ENCODE data around the gene ASB14. TPM values are rescaled to one million over a fixed set of nuclear protein-coding genes. Genes with fewer than 3 reads are reported as not detected.

ASB14 gene
- total and polyA plus RNA-seq, 3 donors from 2014 or later, result 0.06 to 1.2 TPM; not detected in 1

DNA sequence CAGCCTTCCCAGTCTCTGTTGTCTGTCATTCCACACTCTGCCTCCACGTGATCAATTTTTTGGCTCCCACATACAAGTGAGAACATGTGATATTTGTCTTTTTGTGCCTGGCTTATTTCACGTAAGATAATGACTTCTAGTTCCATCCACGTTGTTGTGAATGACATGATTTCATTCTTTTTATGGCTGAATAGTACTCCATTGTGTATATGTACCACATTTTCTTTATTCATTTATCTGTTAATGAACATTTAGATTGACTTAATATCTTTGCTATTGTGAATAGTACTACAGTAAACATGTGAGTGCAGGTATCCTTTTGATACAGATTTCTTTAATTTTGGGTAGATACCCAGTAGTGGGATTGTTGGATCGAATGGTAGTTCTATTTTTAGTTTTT lies 31.4 kb downstream of the ASB14 start:
- no peaks in the 10 kb centered on the region for H3K27me3 ChIP-seq
- TF ChIP-seq, protein P1, sequence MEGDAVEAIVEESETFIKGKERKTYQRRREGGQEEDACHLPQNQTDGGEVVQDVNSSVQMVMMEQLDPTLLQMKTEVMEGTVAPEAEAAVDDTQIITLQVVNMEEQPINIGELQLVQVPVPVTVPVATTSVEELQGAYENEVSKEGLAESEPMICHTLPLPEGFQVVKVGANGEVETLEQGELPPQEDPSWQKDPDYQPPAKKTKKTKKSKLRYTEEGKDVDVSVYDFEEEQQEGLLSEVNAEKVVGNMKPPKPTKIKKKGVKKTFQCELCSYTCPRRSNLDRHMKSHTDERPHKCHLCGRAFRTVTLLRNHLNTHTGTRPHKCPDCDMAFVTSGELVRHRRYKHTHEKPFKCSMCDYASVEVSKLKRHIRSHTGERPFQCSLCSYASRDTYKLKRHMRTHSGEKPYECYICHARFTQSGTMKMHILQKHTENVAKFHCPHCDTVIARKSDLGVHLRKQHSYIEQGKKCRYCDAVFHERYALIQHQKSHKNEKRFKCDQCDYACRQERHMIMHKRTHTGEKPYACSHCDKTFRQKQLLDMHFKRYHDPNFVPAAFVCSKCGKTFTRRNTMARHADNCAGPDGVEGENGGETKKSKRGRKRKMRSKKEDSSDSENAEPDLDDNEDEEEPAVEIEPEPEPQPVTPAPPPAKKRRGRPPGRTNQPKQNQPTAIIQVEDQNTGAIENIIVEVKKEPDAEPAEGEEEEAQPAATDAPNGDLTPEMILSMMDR (IDR thresholded peaks at IDR 0.05), result no peak
- no peak for TF ChIP-seq POLR2A (IDR thresholded peaks at IDR 0.05)
- intact Hi-C loops (cut with DNase I; ENCODE audit: low total_unique reads), result no loop called here
- no peak overlapping the region for H3K27ac ChIP-seq
- H3K9me3 ChIP-seq, result no peaks in the 10 kb centered on the region
- no peak overlapping the region for H3K4me3 ChIP-seq
- peaks cover 2% of the 10 kb centered on the region for H3K36me3 ChIP-seq (ENCODE audit: low read depth, missing control alignments)
- WGBS, 2 donors, result 90 to 95% methylated on average over 4 of the region's 4 CpGs
- no peaks in the 10 kb centered on the region for H3K4me1 ChIP-seq
- DNase-seq, result no peak

DNA sequence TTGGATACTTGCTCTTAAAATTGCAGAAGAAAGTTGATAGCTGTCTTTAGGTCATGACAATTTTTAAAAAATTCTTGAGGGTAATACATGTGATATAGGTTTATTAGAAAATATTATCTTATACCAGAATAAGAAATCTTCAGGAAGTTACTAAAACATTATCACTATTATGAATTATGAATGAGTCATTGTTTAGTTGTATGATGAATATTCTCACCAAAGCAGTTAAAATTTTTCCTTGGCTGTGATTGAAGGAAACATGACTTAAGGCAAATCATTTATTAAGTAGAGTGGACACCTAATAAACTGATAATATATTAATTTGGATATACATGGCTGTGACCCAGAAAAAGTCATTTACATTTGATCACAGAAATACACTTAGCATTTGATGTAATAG lies 34.8 kb downstream of the ASB14 start:
- no peak for TF ChIP-seq POLR2A (IDR thresholded peaks at IDR 0.05)
- TF ChIP-seq, protein P1 (IDR thresholded peaks at IDR 0.05), result no peak
- H3K9me3 ChIP-seq, result no peaks in the 10 kb centered on the region
- H3K4me1 ChIP-seq, result no peaks in the 10 kb centered on the region
- no peak for DNase-seq
- H3K36me3 ChIP-seq (ENCODE audit: low read depth, missing control alignments), result peaks cover 2% of the 10 kb centered on the region
- H3K27me3 ChIP-seq, result no peaks in the 10 kb centered on the region
- no peak overlapping the region for H3K4me3 ChIP-seq
- intact Hi-C loops (cut with DNase I; ENCODE audit: low total_unique reads), result no loop called here
- no peak overlapping the region for H3K27ac ChIP-seq

DNA sequence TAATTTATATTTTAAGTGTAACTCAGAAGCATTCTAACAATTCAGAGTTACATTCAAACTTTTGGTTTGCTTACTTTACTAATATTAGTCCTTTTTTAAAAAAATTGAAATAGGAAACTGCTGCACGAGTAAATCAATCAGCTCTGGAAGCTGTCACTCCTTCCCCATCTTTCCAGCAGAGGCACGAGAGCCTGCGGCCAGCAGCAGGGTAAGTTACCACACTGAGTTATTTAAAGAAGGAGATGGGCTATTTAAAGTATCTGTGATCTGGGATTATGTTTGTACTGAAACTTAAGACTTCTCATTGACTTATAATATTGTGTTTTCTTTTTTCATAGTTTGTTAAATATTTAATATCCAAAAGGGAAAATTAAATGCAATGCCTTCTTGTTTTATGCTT lies 35.6 kb downstream of the ASB14 start:
- H3K4me3 ChIP-seq, result no peak overlapping the region
- H3K27ac ChIP-seq, result no peak overlapping the region
- TF ChIP-seq POLR2A (IDR thresholded peaks at IDR 0.05), result no peak
- TF ChIP-seq, protein P1 (IDR thresholded peaks at IDR 0.05), result no peak
- no peaks in the 10 kb centered on the region for H3K9me3 ChIP-seq
- DNase-seq, result no peak
- H3K36me3 ChIP-seq (ENCODE audit: low read depth, missing control alignments), result peaks cover 2% of the 10 kb centered on the region
- WGBS, 2 donors, result 62 to 71% methylated on average over 3 of the region's 3 CpGs
- H3K4me1 ChIP-seq, result no peaks in the 10 kb centered on the region
- intact Hi-C loops (cut with DNase I; ENCODE audit: low total_unique reads), result no loop called here
- no peaks in the 10 kb centered on the region for H3K27me3 ChIP-seq

DNA sequence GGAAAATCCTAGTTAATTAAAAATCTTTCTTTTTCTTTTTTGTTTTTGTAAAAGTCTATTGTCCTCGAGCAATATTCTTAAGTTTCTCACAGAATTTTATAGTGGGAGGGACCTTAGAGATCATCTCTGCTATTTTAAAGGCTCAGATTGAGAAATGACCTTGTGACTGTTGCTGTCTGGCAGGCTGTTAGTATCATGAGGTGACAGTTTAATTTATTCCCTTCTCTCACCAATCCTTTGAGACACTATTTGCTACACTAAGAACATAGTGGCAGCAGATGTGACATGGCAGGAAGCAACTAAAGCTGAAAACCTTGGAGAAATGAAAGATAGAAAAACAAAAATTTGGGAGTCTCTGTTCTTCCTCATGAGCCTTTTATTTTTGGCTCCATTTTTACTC lies 40.1 kb downstream of the ASB14 start:
- H3K27me3 ChIP-seq, result no peaks in the 10 kb centered on the region
- no peaks in the 10 kb centered on the region for H3K36me3 ChIP-seq (ENCODE audit: low read depth, missing control alignments)
- no peak for DNase-seq
- no peaks in the 10 kb centered on the region for H3K4me1 ChIP-seq
- H3K27ac ChIP-seq, result peak overlapping the region; percentile 0 to 33
- WGBS, 2 donors, result 53 to 59% methylated on average over 1 of the region's 1 CpG
- TF ChIP-seq, protein P1 (IDR thresholded peaks at IDR 0.05), result no peak
- TF ChIP-seq POLR2A (IDR thresholded peaks at IDR 0.05), result no peak
- no peaks in the 10 kb centered on the region for H3K9me3 ChIP-seq
- no peak overlapping the region for H3K4me3 ChIP-seq
- intact Hi-C loops (cut with DNase I; ENCODE audit: low total_unique reads), result no loop called here

DNA sequence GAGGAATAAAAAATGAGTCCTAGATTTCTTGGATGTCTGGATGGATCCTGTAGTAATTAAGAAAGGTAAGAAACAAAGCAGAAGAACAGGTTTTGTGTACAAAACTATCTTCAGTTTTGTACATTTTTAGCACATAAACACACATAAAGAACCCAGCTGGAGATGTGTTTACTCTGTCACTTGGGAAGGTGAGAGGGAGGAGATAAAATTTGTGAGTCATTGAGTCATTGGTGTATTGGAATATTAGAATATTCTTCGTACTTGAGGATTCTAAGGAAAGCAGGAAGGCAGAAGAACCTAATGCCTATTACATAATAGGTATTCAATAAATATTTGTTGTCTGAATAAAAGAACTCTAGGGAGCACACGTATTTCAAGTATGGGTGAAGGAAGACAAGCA lies 47.5 kb downstream of the ASB14 start:
- intact Hi-C loops (cut with DNase I; ENCODE audit: low total_unique reads), result no loop called here
- no peak for DNase-seq
- no peak overlapping the region for H3K27ac ChIP-seq
- H3K9me3 ChIP-seq, result no peaks in the 10 kb centered on the region
- no peak overlapping the region for H3K4me3 ChIP-seq
- H3K4me1 ChIP-seq, result no peaks in the 10 kb centered on the region
- TF ChIP-seq, protein P1 (IDR thresholded peaks at IDR 0.05), result no peak
- no peak for TF ChIP-seq POLR2A (IDR thresholded peaks at IDR 0.05)
- 78 to 88% methylated on average over 2 of the region's 2 CpGs for WGBS, 2 donors
- no peaks in the 10 kb centered on the region for H3K27me3 ChIP-seq
- H3K36me3 ChIP-seq (ENCODE audit: low read depth, missing control alignments), result no peaks in the 10 kb centered on the region
